HepG2 (cell line): ENCODE results near the gene ARG2. TPM values are rescaled to one million over a fixed set of nuclear protein-coding genes. Genes with fewer than 3 reads are reported as not detected.
A peak's percentile ranks its signal among the peaks of the same experiment; 100 is the strongest.

Experiments used
- ATAC-seq: fragments of 200-7000 bp; cut with Tn5 transposase; 3 replicates; pipeline ENCODE4 v1.9.1; 2020; ENCODE audit warnings: mild to moderate bottlenecking, moderate library complexity
- BruUV-seq: library from RNA; stranded (reverse); fragments of 400-500 nt; replicated peaks from 2 replicates; lab custom pipeline; 2021; lab: Mats Ljungman, UMichigan
- CTCF ChIA-PET: fragments of 300-600 bp; formaldehyde crosslinking; extraction: SDS; loops from one replicate; lab custom pipeline; 2021; ENCODE audit warnings: low total read pairs, inconsistent platforms, low intra/inter-chr PET ratio; lab: Yijun Ruan, JAX
- POLR2A ChIA-PET: fragments of 350-600 bp; sonication (Branson Sonifier 250); formaldehyde crosslinking; loops from one replicate; lab custom pipeline; 2020; ENCODE audit warnings: antibody characterized with exemption, inconsistent platforms; lab: Yijun Ruan, JAX
- DNase-seq: peaks from one replicate; pipeline ENCODE4 v3.0.0-alpha.2; 2015; ENCODE audit warnings: low spot score
- FAIRE-seq: peaks from 3 replicates; lab custom pipeline; 2011; peaks lifted over from hg19 to GRCh38; lab: Jason Lieb, UNC
- H2AFZ ChIP-seq: one replicate; pipeline ENCODE4 v1.6.1; 2011; ENCODE audit warnings: low read length, inconsistent platforms
- H3K27ac ChIP-seq: fragments of 300-600 bp; 3 replicates; pipeline ENCODE4 v1.8.0; 2011; ENCODE audit warnings: mixed run types, mild to moderate bottlenecking, mixed read lengths, low read length, inconsistent platforms; ENCODE audit not compliant: insufficient read depth; ENCODE audit errors: extremely low read length
- H3K27me3 ChIP-seq, 2 experiments: fragments of 200-600 bp in 1 of 2; 2 replicates in 1 of 2; 3 replicates in 1 of 2; pipeline versions ENCODE4 v1.6.0 to v1.8.0; 2011; ENCODE audit warnings: low read length in 2 of 2, mild to moderate bottlenecking in 2 of 2, moderate library complexity in 2 of 2, inconsistent platforms in 1 of 2; ENCODE audit not compliant: insufficient read depth in 2 of 2, control insufficient read depth in 1 of 2
- H3K36me3 ChIP-seq, 2 experiments: fragments of 200-600 bp in 1 of 2; replicated peaks in 1 of 2; 2 replicates in 1 of 2; 3 replicates in 1 of 2; pipeline versions ENCODE4 v1.5.1 to v1.8.0; 2011; ENCODE audit warnings: low read length in 2 of 2, inconsistent platforms in 1 of 2; ENCODE audit not compliant: insufficient read depth in 2 of 2, control insufficient read depth in 1 of 2
- H3K4me1 ChIP-seq: 2 replicates; pipeline ENCODE4 v1.5.1; 2012; ENCODE audit warnings: low read length, inconsistent platforms; ENCODE audit not compliant: insufficient read depth
- H3K4me2 ChIP-seq: 2 replicates; pipeline ENCODE4 v1.6.0; 2011; ENCODE audit warnings: low read depth, low read length, inconsistent platforms
- H3K4me3 ChIP-seq, 3 experiments: fragments of 200-600 bp in 1 of 3; sonication (generic), shearing (Covaris generic) in 1 of 3; replicated peaks in 1 of 3; 2 replicates each; pipeline ENCODE4 v1.5.1; 2011 to 2016; ENCODE audit warnings: low read length in 3 of 3, inconsistent platforms in 2 of 3, low read depth in 2 of 3, mild to moderate bottlenecking in 2 of 3, control low read depth in 1 of 3, mixed read lengths in 1 of 3; ENCODE audit not compliant: insufficient read depth in 1 of 3
- H3K79me2 ChIP-seq: one replicate; pipeline ENCODE4 v1.6.1; 2011; ENCODE audit warnings: low read length, inconsistent platforms; ENCODE audit not compliant: insufficient read depth
- H3K9ac ChIP-seq: 2 replicates; pipeline ENCODE4 v1.6.0; 2011; ENCODE audit warnings: mild to moderate bottlenecking, low read depth, low read length, inconsistent platforms; ENCODE audit not compliant: insufficient read depth
- H3K9me3 ChIP-seq: 2 replicates; pipeline ENCODE4 v1.5.1; 2012; ENCODE audit warnings: mild to moderate bottlenecking, low read length
- H4K20me1 ChIP-seq: 2 replicates; pipeline ENCODE4 v1.6.0; 2011; ENCODE audit warnings: inconsistent platforms, mild to moderate bottlenecking, low read length, moderate library complexity; ENCODE audit not compliant: insufficient read depth
- DRAP1 ChIP-seq: IDR thresholded peaks from 2 replicates; pipeline ENCODE4 v1.6.1; 2016; ENCODE audit warnings: missing genetic modification reagents, missing compliant biosample characterization
- KLF16 ChIP-seq, 2 experiments: sonication (generic) in 1 of 2; formaldehyde crosslinking in 1 of 2; IDR thresholded peaks; 2 replicates each; pipeline versions ENCODE4 v1.6.1 to v1.8.0; 2016 to 2023; ENCODE audit warnings: missing genetic modification reagents in 2 of 2, missing compliant biosample characterization in 1 of 2
- MBD4 ChIP-seq: IDR thresholded peaks from 2 replicates; pipeline ENCODE4 v1.6.1; 2012; ENCODE audit warnings: low read length, inconsistent platforms, borderline replicate concordance
- MTA1 ChIP-seq: sonication (generic); formaldehyde crosslinking; IDR thresholded peaks from 2 replicates; pipeline ENCODE4 v1.4.0; 2020; ENCODE audit warnings: missing genetic modification reagents, mild to moderate bottlenecking, borderline replicate concordance
- NFKB2 ChIP-seq: sonication (generic); formaldehyde crosslinking; IDR thresholded peaks from 2 replicates; pipeline ENCODE4 v1.4.0; 2020; ENCODE audit warnings: missing genetic modification reagents, borderline replicate concordance
- PATZ1 ChIP-seq: sonication (generic); formaldehyde crosslinking; IDR thresholded peaks from 2 replicates; pipeline ENCODE4 v1.4.0; 2020; ENCODE audit warnings: missing genetic modification reagents
- PHF21A ChIP-seq: sonication (generic); formaldehyde crosslinking; IDR thresholded peaks from 2 replicates; pipeline ENCODE4 v1.5.0; 2020; ENCODE audit warnings: mild to moderate bottlenecking, missing genetic modification reagents
- PHF5A ChIP-seq: IDR thresholded peaks from one replicate; pipeline ENCODE4 v1.6.1; 2018; ENCODE audit warnings: low read depth, missing genetic modification reagents; ENCODE audit not compliant: unreplicated experiment
- RXRA ChIP-seq: sonication (generic); formaldehyde crosslinking; IDR thresholded peaks from 2 replicates; pipeline ENCODE4 v1.5.1; 2020; ENCODE audit warnings: missing genetic modification reagents
- SNAPC4 ChIP-seq: sonication (generic); formaldehyde crosslinking; IDR thresholded peaks from 2 replicates; pipeline ENCODE4 v1.4.0; 2020; ENCODE audit warnings: mild to moderate bottlenecking, missing genetic modification reagents
- TAF15 ChIP-seq: fragments of 200-400 bp; formaldehyde crosslinking; IDR thresholded peaks from one replicate; pipeline ENCODE4 v1.6.1; 2018; ENCODE audit warnings: mild to moderate bottlenecking, low read depth, low read length; ENCODE audit not compliant: poor library complexity, severe bottlenecking
- TOE1 ChIP-seq: sonication (generic); formaldehyde crosslinking; IDR thresholded peaks from 2 replicates; pipeline ENCODE4 v1.4.0; 2020; ENCODE audit warnings: mild to moderate bottlenecking, missing genetic modification reagents
- ZBTB8A ChIP-seq: sonication (generic); formaldehyde crosslinking; IDR thresholded peaks from 2 replicates; pipeline ENCODE4 v1.4.0; 2020; ENCODE audit warnings: mild to moderate bottlenecking, low read depth, missing genetic modification reagents, borderline replicate concordance
- ZFP36 ChIP-seq: fragments of 150-350 bp; IDR thresholded peaks from 2 replicates; pipeline ENCODE4 v1.6.1; 2018; ENCODE audit warnings: borderline replicate concordance, low read length, low read depth; ENCODE audit not compliant: partially characterized antibody
- ZNF343 ChIP-seq: sonication (generic); formaldehyde crosslinking; IDR thresholded peaks from 2 replicates; pipeline ENCODE4 v1.4.0; 2020; ENCODE audit warnings: mild to moderate bottlenecking, missing genetic modification reagents
- ZNF703 ChIP-seq: sonication (generic); formaldehyde crosslinking; IDR thresholded peaks from 2 replicates; pipeline ENCODE4 v1.5.1; 2020; ENCODE audit warnings: missing genetic modification reagents, mild to moderate bottlenecking, moderate library complexity, borderline replicate concordance
- ZNF772 ChIP-seq: sonication (generic); formaldehyde crosslinking; IDR thresholded peaks from 2 replicates; pipeline ENCODE4 v1.5.0; 2020; ENCODE audit warnings: mild to moderate bottlenecking, missing genetic modification reagents
- WGBS: methylation state at CpG from one replicate; pipeline ENCODE4 v1.1.6; 2017; ENCODE audit warnings: low lambda C conversion rate; 5-methylcytosine and 5-hydroxymethylcytosine counted together
- in situ Hi-C: cut with HindIII; loops from 2 replicates; pipeline ENCODE4 v1.10.0; 2017; ENCODE audit warnings: low pct_unique_long_range_greater_than_20kb; ENCODE audit not compliant: extremely low pct_ligation_motif_present
- intact Hi-C: fragments of 100-400 bp; cut with micrococcal nuclease; formaldehyde crosslinking; loops from one replicate; pipeline ENCODE4 v1.10.0; 2022; ENCODE audit not compliant: unreplicated experiment
- polyA plus RNA-seq, 8 experiments: library from polyadenylated mRNA; depleted of rRNA in 3 of 8; stranded (reverse) in 7 of 8; unstranded in 1 of 8; fragments of >200 nt; fragmentation: Illumina TruSeq in 4 of 8; extraction: Trizol in 4 of 8; gene quantifications; 2 replicates each; pipeline versions ENCODE4 v1.2.1 to v1.2.3, GENCODE V29; 2011 to 2016; ENCODE audit warnings: low read depth in 4 of 8, missing spikeins in 1 of 8, mixed read lengths in 1 of 8; ENCODE audit not compliant: insufficient read depth in 1 of 8
- total RNA-seq, 5 experiments: library from RNA; depleted of rRNA; stranded (reverse); fragments of >200 nt; fragmentation: Illumina TruSeq; extraction: Trizol; gene quantifications; 2 replicates each; pipeline ENCODE4 v1.2.3, GENCODE V29; 2016; ENCODE audit warnings: low read depth in 1 of 5

Gene ARG2
- total and polyA plus RNA-seq, 2 of the 13 experiments (the other 11 are each of a cell fraction or from before 2014, with no cell fraction given): 37.5 to 73.6 TPM

- peak overlapping the region; percentile 90 for H3K4me2 ChIP-seq
- peak overlapping the region; percentile 99 for H3K9ac ChIP-seq
- H3K36me3 ChIP-seq: peaks cover 10 to 24% of the 10 kb centered on the region in 2 experiments
- DNase-seq (peak; percentile 62), FAIRE-seq (no peak), ATAC-seq (peak; percentile 89)
- ChIA-PET CTCF (interaction anchor here (1.6 to 1.8 kb wide), 2 partner anchors 30 to 31 kb away, joined by 4 to 7 read pairs; no protein-coding TSS in a partner anchor), POLR2A (interaction anchor here (0.9 to 1.9 kb wide), 4 partner anchors 18 to 55 kb away, joined by 3 to 8 read pairs (median 4); partner anchors contain the start of gene RDH11)
- no peaks in the 10 kb centered on the region; a peak in 1 of 5 replicates for H3K27me3 ChIP-seq
- no peak overlapping the region for H2AFZ ChIP-seq
- H3K9me3 ChIP-seq: no peaks in the 10 kb centered on the region
- WGBS: 9% methylated on average over 1 of the region's 25 CpGs
- intact Hi-C loops (loop anchor here (2.0 kb wide), 1 partner anchor 31 kb away; no protein-coding TSS in a partner anchor), in situ Hi-C loops (no loop called here)
- peaks cover 34% of the 10 kb centered on the region for H3K79me2 ChIP-seq
- H4K20me1 ChIP-seq: peaks cover 4% of the 10 kb centered on the region; the same call in 1 of the 2 replicates
- peak overlapping the region; percentile 89 to 100 (median 95) for H3K4me3 ChIP-seq
- BruUV-seq: no TSS peak
- H3K27ac ChIP-seq: peak overlapping the region; percentile 98
- H3K4me1 ChIP-seq: peaks cover 20% of the 10 kb centered on the region
- TF ChIP-seq NFKB2 (CRISPR knock-in tag) (no peak), MTA1 (no peak; the same call in 1 of the 2 replicates), TAF15 (peak; percentile 29), PHF5A (CRISPR knock-in tag) (peak; percentile 16), DRAP1 (no peak), TOE1 (CRISPR knock-in tag) (peak; percentile 2; the same call in 1 of the 2 replicates), ZNF772 (CRISPR knock-in tag) (0 out of 2 replicates have a peak, but pooled peaks have one; percentile 4), ZFP36 (no peak), ZBTB8A (no peak), RXRA (CRISPR knock-in tag) (0 out of 2 replicates have a peak, but pooled peaks have one; percentile 21), PATZ1 (0 out of 2 replicates have a peak, but pooled peaks have one; percentile 4), KLF16 (CRISPR knock-in tag; IDR thresholded peaks at IDR 0.05) (0 out of 4 replicates have a peak, but pooled peaks of 1 of the 2 experiments have one; percentile 56), MBD4 (no peak), SNAPC4 (CRISPR knock-in tag) (0 out of 2 replicates have a peak, but pooled peaks have one; percentile 38), ZNF343 (CRISPR knock-in tag) (peak; percentile 22; the same call in 1 of the 2 replicates), PHF21A (CRISPR knock-in tag) (peak; percentile 14; the same call in 1 of the 2 replicates), ZNF703 (no peak)
These were observed 54.4 kb downstream of the ARG2 start for GRCh38 chr14:67674139-67674479.
